Measurements from ENCODE around the gene AP4B1. TPM values are rescaled to one million over a fixed set of nuclear protein-coding genes. Genes with fewer than 3 reads are reported as not detected.

The AP4B1 gene
- total and polyA plus RNA-seq, 9 of the 15 experiments (the other 6 are each of a cell fraction or from before 2014, with no cell fraction given), result 15.8 to 36.5 (median 24.6) TPM

- TF ChIP-seq ZFP36 (IDR thresholded peaks at IDR 0.05; ENCODE audit: low read depth, low read length, partially characterized antibody) (no peak), UBTF (IDR thresholded peaks at IDR 0.05; ENCODE audit: borderline replicate concordance in 1 of 2, low read depth in 2 of 2, low read length in 2 of 2) (no peak), POLR2B (IDR thresholded peaks at IDR 0.05; ENCODE audit: low read depth, partially characterized antibody) (peak; percentile 72), ZMIZ1 (IDR thresholded peaks at IDR 0.05; ENCODE audit: low read depth in 2 of 2, low read length in 2 of 2) (peak; percentile 62 to 91), ZNF639 (CRISPR knock-in tag; conservative IDR thresholded peaks at IDR 0.05 in 1 of 2, IDR thresholded peaks at IDR 0.05 in 1 of 2) (peak in 1 of 2 experiments; percentile 95; a peak in 2 of 4 replicates), LARP7 (IDR thresholded peaks at IDR 0.05) (no peak), MIER1 (IDR thresholded peaks at IDR 0.05; ENCODE audit: low read depth) (no peak; the same call in 1 of the 2 replicates), HNRNPL (IDR thresholded peaks at IDR 0.05; ENCODE audit: low read depth, low read length) (no peak), ZNF586 (CRISPR knock-in tag; conservative IDR thresholded peaks at IDR 0.05) (no peak), DDX20 (tag; IDR thresholded peaks at IDR 0.05; ENCODE audit: low read depth) (no peak), HMG20A (CRISPR knock-in tag; conservative IDR thresholded peaks at IDR 0.05) (no peak), BCOR (IDR thresholded peaks at IDR 0.05) (0 out of 2 replicates have a peak, but pooled peaks have one; percentile 38), DEAF1 (CRISPR knock-in tag; IDR thresholded peaks at IDR 0.05) (no peak), HMGN3 (IDR thresholded peaks at IDR 0.05; ENCODE audit: borderline replicate concordance, extremely low read depth, insufficient read length, low read depth, low read length) (peak; percentile 83), ZNF668 (CRISPR knock-in tag; IDR thresholded peaks at IDR 0.05) (no peak), ZBTB1 (CRISPR knock-in tag; IDR thresholded peaks at IDR 0.05; ENCODE audit: borderline replicate concordance, low read depth) (peak; percentile 73; the same call in 1 of the 2 replicates), WHSC1 (IDR thresholded peaks at IDR 0.05; ENCODE audit: low read length) (no peak)
These were observed 24.5 kb upstream of the AP4B1 start, which contains the start of gene HIPK1 (continued) for GRCh38 chr1:113928941-113929749.

Data from K562 (cell line).